Left renal cortex interstitium (tissue), 4 donors: ENCODE measurements around the gene PAPOLA. TPM values are rescaled to one million over a fixed set of nuclear protein-coding genes. Genes with fewer than 3 reads are reported as not detected.
A peak's percentile ranks its signal among the peaks of the same experiment; 100 is the strongest.

Experiments
- DNase-seq, 4 donors: peaks; one replicate each; pipeline ENCODE4 v3.0.0-alpha.2; 2013; ENCODE audit warnings: low read depth in 4 of 4, low spot score in 2 of 4, missing footprints in 1 of 4
- polyA plus RNA-seq, 4 donors: library from polyadenylated mRNA; unstranded; fragments of 120-200 nt; gene quantifications; one replicate each; pipeline ENCODE4 v1.2.1, GENCODE V29; 2013; ENCODE audit not compliant: insufficient read length in 4 of 4

Gene PAPOLA
- polyA plus RNA-seq, 4 donors, result 178 to 257 (median 212) TPM

DNA sequence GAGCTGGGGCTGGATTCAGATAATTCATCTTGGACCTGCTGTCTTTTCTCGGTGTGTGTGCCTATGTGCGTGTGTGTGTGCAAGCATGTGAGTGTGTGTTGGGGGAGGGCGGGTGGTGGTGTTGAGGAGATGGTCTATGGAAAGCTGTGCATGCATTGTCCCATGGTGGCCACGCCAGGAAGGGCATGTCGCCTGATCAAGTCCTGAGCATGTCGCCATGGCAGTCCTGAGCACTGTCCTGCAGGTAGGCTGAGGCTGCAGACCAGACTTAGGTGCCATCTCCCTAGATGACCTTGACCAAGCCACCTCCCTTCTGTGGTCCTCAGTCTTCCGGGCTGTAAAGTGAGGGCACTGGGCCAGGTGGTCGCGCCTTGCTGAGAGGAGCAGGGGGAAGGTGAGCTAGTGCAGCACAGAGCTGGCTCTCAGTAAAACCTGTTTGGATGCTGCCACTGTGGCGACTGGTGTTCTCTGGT lies 81.4 kb downstream of the PAPOLA start:
- DNase-seq, result no peak

DNA sequence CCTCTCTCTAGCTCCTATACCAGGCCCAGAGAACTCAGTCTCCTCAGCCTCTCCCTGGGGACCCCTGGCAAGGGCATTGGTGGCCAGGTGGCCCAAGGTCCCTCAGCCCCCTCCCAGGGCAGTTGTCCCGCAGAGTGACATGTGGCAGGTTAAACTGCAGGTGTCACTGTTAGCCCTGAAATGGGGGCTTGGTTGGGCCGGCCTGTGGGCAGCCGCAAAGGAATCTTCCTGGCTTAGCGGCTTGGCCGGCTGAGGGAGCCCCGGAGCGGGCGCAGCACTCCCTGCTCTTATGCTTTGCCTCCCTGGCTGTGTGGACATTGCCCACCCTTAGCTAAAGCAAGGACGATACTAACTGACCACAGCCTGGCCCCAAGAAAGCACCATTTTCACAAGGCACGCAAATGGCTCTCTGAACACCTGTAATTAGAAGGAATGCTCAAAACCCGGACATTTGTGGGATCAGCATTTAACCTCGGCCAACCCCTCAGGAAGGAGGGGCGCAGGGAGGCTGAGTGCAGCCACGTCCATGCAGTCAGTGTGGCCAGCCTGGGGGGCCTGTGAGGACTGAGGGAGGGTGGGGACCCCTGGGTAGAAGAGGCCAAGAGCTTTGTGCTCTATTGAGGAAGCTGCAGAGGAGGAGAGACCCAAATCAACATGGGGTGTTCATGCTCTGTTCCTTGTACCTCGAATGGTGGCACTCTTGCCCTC lies 82.2 kb downstream of the PAPOLA start:
- DNase-seq, result peak in 1 of 4 donors; percentile 55

DNA sequence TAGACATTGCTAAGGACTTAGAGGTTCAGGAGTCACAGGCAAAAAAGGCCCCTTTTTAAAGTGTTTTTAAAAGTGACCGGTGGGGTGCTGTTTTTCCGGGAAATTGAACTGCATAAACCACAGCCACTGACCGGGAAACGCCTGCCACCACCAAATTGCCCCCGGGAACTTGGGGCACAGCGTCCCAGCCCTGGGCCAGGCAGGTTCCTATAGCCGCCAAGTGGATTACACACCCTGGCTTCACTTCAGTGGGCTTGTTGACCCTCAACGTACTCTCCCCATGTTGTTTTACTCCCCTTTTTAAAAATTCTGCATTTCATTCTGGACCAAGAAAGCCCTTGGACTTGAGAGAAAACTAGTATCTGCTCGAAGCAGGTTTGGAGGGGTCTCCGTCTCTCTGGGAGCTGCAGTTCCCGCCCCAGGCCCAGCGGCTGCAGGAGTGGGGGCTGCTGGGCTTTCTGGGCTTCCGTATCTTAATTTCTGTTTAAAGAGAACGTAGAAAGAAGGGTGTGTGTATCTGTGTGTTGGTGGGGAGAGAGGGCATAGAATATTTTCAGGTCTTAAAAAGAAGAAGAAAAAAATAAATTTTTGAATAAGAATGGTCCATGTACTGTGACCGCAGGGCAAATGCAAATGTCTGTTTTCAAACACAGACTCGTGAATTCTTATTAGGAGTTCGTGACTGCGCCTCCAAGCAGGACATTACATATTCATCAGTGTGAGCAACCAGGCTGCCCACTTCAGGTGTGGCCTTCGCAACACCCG lies 82.9 kb downstream of the PAPOLA start:
- no peak for DNase-seq

DNA sequence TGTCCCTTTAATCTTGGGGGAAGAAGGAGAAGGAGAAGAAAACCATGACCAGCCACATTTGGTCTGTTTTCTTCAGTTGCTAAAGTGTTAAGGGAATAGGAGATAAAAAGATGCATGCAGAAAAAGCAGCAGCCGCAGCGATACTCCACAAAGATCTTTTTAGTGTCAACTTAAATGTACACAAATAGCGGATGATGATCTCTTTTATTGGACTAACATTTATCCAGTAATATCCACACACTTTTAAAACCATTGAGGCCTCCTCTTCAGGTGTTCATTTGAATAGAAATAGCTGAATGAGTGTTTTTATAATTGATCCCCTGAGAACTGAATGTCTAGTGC lies 83.5 kb downstream of the PAPOLA start:
- no peak for DNase-seq

DNA sequence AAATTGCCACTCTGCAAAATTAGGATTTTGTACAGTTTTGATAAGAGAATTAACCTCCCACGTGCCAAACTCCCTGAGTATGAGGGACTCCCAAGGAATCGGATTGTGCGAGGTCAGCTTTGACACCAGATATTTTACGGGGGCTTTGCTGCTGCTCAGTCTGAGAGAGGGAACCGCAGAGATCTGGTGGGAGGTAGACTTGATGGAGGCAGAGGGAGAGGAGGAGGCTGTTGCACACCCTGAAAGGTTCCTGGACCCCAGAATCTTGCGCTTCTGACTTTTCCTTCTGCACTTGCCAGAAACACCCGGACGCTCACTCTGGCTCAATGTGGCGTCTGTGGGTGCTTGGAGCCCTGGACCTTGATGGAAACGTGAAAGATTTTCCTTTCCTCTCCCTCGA lies 83.9 kb downstream of the PAPOLA start:
- DNase-seq, result no peak

DNA sequence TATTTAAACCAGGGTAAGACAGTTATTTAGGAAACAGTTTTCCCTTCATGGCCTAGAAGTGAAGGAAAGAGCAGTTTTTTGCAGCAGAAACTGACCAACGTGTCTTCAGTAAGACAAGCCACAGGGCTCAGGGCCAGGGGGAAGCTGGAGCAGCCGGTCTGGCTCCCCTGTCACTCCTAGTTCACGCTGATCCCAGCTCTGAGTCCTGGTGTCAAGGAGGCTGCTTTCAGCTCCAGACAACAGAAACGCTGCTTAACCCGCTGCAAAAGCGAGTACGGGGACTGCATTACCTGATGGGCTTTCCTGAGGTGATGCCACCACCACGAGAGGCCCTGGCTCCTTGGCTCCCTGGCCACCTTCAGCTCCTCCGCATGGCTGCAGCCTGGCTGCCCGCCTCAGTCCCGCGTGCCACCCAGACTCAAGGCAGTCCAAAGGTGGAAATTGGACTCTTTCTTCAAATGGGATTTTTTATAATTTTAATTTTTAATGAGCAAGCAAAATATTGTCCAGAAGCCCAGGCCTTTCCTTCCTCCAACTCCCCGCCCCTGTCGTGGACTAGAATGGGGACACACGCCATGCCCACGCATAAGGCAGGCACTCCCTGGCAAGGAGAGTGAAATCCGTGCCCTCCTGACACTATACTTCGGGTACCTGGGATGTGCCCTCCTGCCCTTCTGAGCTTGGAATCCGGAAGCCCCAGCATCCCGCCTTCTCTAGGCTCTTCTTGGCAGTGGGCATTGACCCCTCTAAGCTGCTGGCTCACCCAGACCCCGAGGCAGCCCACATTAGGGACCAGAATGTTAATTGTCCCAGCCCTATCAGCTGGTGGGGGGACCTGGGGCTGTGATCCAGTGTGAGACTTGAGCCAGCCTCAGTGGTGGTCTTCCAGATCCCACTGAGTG lies 85.0 kb downstream of the PAPOLA start:
- no peak for DNase-seq

DNA sequence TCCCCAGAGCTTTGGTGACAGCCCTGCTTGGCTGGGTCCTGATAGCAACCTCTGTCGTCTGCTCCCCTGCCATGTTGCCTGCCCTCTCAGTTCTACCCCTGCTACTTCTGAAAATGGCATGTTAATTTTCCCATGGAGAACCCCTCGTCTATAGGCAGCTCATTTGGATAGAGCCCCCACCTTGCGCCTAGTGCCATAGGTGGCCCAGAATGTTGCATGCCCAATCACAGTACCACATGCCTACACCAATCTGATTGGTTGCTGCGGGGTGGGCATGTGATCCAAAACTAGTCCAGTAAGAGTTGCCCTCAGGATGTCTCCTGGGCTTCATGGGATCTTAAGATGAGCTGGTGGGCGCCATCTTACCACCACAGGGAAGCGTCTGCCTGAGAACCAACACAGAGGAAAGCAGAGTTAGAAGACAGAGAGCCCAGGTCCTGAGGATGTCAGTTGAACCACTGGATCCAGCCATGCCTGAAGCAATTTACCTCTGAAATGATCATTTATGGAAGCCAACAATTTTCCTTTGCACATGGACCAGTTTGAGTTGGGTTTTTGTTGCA lies 85.7 kb downstream of the PAPOLA start:
- DNase-seq, result no peak

DNA sequence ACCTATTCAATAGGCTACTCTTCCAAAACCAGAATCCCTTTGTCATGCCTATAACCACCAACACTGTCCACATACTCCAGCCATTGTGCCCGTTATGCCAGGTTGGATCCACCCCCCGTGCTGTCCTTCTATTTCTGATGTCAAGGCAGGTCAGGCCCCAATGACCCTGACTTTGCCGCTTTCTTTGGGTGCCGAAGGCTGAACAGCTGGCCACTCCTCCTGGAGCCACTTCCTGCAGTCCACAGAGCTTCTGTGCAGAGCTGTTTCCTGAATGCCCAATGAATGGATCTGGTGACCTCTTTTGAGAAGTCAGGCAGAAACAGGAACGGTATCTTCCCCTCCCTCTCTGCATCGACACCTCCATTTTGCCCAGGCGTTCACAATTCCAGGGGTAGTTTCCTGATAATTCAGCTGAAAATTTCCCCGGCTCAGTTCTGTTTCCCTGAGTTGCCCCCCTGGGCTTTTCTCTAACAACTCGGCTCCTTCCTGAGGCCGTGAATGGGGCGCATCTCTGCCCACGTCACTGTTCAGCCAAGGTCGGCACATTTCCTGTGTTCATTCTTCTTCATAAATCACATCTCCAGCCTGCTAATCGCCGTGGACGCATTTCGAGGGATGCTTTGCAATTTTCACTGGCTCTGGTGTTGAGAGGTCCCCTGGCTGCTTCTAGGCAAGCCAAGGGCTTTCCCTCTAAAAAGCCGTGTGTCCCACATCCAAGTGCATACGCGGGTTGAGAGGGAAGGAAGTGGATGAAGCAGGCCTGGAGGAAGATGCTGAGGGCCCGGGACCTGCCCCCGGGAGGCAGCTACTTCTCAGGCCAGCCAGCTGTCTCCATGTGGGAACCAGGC lies 86.5 kb downstream of the PAPOLA start:
- no peak for DNase-seq

DNA sequence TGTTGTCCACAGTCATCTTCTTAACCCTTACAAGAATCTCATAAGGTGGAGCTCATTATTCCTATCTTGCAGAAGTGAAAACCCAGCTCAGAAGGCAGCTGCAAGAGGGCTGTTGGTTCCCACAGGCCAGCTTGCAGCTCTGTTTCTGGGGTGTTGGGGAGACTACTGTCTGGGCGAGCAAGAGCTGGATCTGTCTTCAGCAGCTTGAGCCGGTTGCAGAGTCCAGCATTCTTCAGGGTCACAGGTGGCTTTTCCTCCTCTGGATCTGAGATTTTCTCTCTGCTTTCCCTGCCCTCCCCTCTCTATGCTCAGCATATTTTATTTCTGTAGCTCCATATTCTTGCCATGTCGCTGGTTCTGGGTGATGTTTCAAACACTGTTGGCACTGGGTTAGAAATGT lies 87.4 kb downstream of the PAPOLA start:
- no peak for DNase-seq

DNA sequence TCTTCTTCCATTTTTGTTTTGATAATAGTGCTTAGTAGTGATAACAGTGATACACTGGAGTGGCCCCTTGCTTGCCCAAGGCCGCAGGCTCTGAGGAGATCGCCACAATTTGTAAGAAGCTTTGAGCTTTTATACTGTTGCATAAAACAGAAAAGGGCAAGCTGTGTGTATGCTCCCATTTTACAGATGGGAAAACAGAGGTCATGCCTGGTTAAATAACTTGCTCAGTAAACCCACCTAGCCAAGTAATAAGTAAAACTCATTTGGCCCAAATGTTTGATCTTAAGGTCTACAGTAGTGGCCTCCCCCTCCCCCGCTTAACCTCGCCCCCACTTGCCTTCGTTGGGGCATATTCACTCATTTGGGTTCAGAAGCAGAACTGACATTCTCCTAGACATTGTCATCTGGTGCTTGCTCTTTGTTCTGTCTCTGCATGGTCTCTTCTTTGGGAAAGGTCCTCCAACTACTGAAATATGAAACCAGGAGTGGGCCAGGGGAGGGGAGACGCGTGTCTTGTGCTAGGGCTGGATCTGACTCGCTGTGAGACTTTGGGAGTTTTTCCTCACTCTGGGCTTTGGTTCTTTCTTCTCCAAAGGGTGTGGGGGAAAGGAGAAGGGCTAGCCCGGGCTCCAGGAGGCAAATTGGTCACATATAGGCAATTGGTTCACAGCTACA lies 88.1 kb downstream of the PAPOLA start:
- DNase-seq, result no peak

DNA sequence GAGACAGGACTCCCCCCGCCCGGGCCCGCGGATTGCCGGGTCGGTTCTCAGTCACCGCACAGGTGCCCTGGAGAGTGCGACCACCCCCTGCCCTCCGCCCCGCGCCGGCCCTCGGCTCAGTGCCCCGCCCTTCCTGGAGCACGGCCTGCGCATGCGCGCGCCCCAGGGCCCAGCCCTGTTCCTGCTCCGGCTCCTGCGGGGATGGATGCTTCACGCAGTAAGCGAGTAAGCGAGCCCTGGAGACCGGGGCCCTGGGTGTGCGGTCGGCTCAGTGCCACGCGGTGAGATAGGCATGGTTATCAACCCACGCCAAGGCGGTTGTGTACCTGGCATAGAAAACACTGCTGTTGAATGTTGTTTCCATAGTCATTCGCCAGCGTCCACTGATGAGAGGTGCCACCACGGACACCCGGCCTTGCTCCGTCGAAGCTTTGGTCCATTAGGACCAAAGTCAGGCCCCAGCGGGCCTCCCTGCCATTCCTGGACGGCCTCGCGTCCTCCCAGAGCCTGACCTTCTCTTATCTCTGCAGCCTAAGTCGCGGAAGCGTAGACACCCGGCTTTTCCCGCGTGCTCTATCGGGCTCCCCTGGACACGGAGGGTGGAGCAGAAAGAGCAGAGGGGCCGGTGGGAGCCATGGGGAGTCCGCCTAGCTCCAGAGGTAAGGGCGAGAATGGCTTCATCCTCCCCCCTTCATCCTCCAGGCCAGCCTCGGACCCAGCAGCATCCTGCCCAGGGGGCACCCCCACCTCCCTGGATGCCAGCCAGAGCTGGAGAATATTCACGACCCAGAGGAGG lies 90.6 kb downstream of the PAPOLA start:
- no peak for DNase-seq

DNA sequence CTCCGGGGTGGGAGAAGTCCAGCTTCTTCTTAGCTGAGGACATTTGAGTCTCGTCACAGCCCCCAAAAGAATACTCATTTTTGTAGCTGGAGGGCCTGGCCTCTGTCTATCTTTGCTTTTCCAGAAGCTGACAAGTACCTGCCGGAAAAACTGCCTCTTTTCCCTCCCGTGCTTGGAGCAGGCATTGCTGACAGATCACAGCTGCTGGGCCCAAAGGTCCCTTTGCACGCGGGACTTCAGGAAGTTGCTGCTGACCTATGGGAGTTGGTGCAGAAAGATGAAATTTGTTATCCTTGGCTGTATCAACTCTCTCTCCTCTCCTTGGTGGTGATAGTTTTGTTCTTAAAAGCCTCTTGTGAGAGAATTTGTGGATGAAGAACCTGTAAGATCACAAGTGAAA lies 92.8 kb downstream of the PAPOLA start:
- no peak for DNase-seq

DNA sequence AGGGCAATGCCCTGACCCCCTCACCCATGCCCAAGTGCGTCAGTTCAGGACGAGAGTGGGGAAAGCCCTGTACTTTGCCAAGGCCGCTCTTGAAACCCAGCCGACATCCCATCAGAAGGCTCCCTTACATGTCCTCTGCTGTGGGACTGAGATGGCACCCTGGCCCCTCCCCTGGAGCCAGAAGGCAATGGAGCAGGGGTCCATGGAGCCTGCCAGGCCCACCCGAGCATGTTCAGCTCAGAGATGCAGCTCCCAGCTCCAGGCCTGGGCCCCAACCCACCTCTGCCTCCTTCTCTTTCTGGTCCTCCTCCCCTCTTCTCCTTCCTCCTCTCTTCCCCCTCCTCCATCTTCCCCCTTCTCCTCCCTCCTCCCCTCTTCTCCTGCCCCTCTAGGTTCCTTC lies 95.5 kb downstream of the PAPOLA start:
- no peak for DNase-seq

DNA sequence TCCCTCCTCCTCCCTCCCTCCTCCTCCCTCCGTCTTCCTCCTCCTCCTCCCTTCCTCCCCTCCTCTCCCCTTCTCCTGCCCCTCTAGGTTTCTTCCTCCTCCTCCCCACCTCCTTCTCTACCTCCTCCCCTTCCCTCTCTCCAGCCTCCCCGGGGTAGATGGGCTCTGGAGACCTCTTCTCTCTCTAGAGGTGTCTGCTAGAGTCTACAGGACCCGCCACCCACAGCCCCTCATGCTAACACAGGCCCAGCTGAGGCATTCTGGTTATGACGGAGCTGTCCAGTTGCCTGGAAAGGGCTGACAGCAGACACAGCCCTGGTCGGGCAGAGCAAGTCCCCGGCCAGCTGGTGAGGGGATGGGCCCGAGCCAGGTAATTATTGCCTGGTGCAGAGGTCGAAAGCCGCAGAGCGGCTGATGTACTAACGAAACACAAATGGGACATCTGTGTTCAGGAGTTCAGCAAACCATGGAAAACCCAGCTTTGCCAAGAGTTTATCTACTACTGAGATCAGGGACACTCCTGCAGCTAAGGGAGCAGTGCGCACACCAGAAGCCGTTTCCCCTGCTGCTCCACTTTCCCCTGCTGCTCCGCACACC lies 96.2 kb downstream of the PAPOLA start:
- no peak for DNase-seq

DNA sequence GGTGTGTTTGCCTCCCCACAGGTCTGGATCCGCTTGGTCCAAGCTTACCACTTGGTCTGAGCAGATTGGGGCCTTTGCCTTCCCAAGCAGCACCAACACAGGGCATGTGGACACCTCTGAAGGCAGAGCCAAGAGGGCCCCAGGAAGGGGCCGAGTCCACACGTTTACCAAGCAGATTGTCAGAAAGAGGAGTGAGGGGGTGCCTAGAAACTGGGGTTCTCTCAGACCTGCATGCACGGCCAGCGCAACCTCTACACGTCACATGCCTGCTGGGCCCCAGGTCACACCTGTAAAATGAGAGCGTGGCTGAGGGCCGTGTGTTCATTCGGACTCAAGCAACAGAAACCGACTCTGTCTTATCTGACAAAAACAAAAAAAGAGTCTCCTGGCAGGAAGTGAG lies 96.9 kb downstream of the PAPOLA start:
- no peak for DNase-seq

DNA sequence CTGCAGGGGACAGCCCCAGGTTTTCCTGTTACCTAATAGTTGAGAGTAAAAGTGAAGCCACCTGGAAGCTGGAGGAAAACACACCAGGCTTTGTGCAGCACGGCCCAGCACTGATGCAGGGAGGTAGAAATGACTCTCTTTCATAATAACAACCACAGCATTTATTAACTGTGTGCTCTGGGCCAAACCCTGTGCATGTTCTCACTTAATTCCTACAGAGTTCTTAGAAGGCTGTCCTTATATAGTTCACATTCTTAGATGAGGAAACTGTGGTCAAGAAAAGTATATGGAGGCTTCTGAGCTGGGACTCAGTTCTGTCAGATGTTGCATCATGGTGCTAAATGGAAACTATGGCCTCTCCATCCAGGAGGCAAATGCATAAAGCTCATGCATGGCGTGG lies 100.0 kb downstream of the PAPOLA start:
- no peak for DNase-seq

DNA sequence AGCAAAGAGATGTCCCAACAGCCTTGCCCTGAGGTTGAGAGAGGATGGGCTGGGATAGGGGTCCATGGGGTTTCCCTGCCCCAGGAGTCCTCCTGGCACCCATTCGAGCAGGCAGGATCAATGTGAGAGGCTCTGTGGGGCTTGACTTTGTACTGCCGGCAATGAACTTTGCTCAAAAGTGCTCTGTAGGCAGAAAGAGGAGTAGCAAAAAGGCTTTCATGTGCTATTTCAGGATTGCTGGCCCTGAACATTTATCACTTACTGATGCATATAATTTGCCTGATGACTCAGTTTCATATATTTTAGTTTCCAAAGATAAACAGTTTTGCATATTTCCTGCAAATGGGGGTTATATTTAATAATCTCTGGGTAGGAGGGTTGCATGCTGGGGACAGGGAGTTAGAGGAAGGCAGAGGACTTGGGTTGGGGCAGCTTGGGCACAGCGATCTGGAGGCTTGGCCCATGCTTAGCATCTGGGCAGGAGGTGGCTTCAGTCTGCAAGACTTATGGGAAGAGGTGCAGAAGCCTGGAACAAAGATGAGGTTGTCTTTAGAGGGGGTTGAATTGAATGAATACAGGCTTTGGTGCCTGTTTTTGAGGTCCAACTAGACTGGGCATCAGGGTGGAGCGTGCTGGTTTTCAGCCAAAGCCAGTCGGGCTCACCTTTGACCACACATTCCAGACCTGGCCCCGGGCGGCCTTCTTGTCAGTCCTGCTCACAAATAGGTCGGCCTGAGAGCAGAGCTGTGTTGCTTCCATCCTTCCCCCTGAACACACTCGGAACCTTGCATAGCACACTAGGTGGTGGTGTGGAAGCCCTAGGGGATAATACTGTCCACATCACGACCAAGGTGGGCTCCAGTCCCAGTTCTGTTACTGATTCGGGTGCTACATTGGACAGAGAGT lies 101.4 kb downstream of the PAPOLA start:
- DNase-seq, result no peak
